ENCODE measurements around the gene MYO7A. TPM values are rescaled to one million over a fixed set of nuclear protein-coding genes. Genes with fewer than 3 reads are reported as not detected.

The MYO7A gene
- total RNA-seq, 1 experiment from 2014 or later, result 3.5 TPM

DNA sequence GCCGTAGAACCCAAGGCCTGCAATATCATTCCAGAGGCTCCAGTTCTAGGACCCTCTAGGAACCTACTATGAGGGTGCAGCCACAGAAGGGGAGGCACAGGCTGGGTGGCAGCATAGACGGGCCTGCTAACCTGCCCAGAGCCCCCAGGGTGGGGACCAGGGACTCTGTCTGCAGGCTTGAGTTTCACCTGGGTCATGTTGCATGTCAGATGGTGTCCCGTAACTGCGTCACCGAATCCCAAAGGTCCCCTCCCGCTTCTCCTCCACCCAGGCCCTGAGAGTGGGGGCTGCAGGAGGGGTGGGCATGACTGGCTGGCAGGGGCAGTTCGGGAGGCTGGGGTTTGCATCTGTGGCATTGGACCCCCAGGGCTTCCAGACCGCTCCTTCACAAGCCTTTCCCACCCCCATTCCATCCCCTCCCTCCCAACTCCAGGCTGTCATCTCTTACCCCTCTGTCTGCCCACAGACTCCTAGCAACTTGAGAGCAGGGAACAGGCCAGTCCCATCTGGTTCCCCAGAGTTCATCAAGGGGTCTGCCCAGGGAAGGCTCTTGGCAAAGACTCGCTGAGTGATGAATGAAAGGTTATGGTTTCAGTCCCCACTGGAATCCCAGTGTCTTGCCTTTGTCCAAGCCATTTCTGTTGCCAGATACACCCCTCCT, 16.3 kb downstream of the MYO7A start:
- no TSS peak for BruUV-seq (replicated peaks)
- no peak overlapping the region for H2AFZ ChIP-seq
- ChIA-PET POLR2A (ENCODE audit: unreplicated experiment) (no interaction called here), CTCF (interaction anchor here (0.8 to 0.9 kb wide), 2 partner anchors 17 to 224 kb away, joined by 4 read pairs; partner anchors contain the start of gene MYO7A)
- no peaks in the 10 kb centered on the region for H3F3A ChIP-seq (ENCODE audit: insufficient read depth, low read depth)
- H3K4me3 ChIP-seq, result no peak overlapping the region
- no peaks in the 10 kb centered on the region for H3K9me2 ChIP-seq (ENCODE audit: insufficient read depth)
- H3K9me3 ChIP-seq (ENCODE audit: insufficient read depth, low read depth), result no peaks in the 10 kb centered on the region
- H3K4me1 ChIP-seq (replicated peaks; ENCODE audit: insufficient read depth), result no peaks in the 10 kb centered on the region
- no peak overlapping the region for H3K27ac ChIP-seq
- no peak for DNase-seq
- H3K79me2 ChIP-seq (ENCODE audit: low read depth), result no peaks in the 10 kb centered on the region
- H4K20me1 ChIP-seq (ENCODE audit: insufficient read depth), result no peaks in the 10 kb centered on the region
- no peak overlapping the region for H3K4me2 ChIP-seq
- TF ChIP-seq EZH2 (IDR thresholded peaks at IDR 0.05; ENCODE audit: low read depth), result no peak
- TF ChIP-seq, protein P1, sequence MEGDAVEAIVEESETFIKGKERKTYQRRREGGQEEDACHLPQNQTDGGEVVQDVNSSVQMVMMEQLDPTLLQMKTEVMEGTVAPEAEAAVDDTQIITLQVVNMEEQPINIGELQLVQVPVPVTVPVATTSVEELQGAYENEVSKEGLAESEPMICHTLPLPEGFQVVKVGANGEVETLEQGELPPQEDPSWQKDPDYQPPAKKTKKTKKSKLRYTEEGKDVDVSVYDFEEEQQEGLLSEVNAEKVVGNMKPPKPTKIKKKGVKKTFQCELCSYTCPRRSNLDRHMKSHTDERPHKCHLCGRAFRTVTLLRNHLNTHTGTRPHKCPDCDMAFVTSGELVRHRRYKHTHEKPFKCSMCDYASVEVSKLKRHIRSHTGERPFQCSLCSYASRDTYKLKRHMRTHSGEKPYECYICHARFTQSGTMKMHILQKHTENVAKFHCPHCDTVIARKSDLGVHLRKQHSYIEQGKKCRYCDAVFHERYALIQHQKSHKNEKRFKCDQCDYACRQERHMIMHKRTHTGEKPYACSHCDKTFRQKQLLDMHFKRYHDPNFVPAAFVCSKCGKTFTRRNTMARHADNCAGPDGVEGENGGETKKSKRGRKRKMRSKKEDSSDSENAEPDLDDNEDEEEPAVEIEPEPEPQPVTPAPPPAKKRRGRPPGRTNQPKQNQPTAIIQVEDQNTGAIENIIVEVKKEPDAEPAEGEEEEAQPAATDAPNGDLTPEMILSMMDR (conservative IDR thresholded peaks at IDR 0.05), result no peak
- intact Hi-C loops (cut with micrococcal nuclease; ENCODE audit: unreplicated experiment), result no loop called here
- H3K27me3 ChIP-seq (ENCODE audit: insufficient read depth, low read depth), result peaks cover 29% of the 10 kb centered on the region; the same call in 1 of the 2 replicates
- H3K36me3 ChIP-seq (ENCODE audit: low read depth), result no peaks in the 10 kb centered on the region

DNA sequence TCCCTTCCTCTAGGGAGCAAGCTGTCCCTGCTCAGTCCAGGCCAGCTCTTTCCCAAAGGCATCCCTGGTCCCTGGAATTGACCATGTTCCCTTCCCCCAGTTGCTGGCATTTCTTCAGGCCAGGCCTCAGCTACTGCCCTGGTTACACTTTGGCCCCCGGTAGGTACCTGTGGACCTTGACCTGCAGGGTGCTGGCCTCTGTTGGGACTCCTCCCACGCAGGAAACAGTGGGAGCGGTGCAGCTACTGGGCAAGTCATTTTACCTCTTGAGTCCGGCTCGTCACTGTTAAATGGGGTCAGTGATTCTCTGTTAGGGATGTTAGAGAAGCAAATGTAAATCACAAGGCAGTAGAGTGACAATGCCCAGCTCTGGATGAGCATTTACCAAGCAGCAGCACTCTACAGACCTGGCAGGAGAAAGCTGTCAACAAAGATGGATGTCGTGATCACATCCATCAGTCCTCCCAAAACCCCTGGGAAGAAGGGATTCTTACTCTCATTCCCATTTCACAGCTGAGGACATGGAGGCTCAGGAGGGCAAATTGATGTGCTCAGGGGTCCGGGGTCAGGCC, 16.9 kb downstream of the MYO7A start:
- peaks cover 34% of the 10 kb centered on the region; the same call in 1 of the 2 replicates for H3K27me3 ChIP-seq (ENCODE audit: insufficient read depth, low read depth)
- H3K4me2 ChIP-seq, result no peak overlapping the region
- no peak overlapping the region for H2AFZ ChIP-seq
- no peaks in the 10 kb centered on the region for H3K4me1 ChIP-seq (replicated peaks; ENCODE audit: insufficient read depth)
- ChIA-PET POLR2A (ENCODE audit: unreplicated experiment) (no interaction called here), CTCF (interaction anchor here (0.8 to 0.9 kb wide), 2 partner anchors 18 to 225 kb away, joined by 4 read pairs; partner anchors contain the start of gene MYO7A)
- no peaks in the 10 kb centered on the region for H3K79me2 ChIP-seq (ENCODE audit: low read depth)
- no peak for TF ChIP-seq EZH2 (IDR thresholded peaks at IDR 0.05; ENCODE audit: low read depth)
- TF ChIP-seq, protein P1 (conservative IDR thresholded peaks at IDR 0.05), result no peak
- no TSS peak for BruUV-seq (replicated peaks)
- no peaks in the 10 kb centered on the region for H3K9me2 ChIP-seq (ENCODE audit: insufficient read depth)
- H4K20me1 ChIP-seq (ENCODE audit: insufficient read depth), result no peaks in the 10 kb centered on the region
- no peaks in the 10 kb centered on the region for H3K9me3 ChIP-seq (ENCODE audit: insufficient read depth, low read depth)
- no peaks in the 10 kb centered on the region for H3K36me3 ChIP-seq (ENCODE audit: low read depth)
- no peak overlapping the region for H3K27ac ChIP-seq
- H3K4me3 ChIP-seq, result no peak overlapping the region
- H3F3A ChIP-seq (ENCODE audit: insufficient read depth, low read depth), result no peaks in the 10 kb centered on the region
- no peak for DNase-seq
- intact Hi-C loops (cut with micrococcal nuclease; ENCODE audit: unreplicated experiment), result no loop called here

DNA sequence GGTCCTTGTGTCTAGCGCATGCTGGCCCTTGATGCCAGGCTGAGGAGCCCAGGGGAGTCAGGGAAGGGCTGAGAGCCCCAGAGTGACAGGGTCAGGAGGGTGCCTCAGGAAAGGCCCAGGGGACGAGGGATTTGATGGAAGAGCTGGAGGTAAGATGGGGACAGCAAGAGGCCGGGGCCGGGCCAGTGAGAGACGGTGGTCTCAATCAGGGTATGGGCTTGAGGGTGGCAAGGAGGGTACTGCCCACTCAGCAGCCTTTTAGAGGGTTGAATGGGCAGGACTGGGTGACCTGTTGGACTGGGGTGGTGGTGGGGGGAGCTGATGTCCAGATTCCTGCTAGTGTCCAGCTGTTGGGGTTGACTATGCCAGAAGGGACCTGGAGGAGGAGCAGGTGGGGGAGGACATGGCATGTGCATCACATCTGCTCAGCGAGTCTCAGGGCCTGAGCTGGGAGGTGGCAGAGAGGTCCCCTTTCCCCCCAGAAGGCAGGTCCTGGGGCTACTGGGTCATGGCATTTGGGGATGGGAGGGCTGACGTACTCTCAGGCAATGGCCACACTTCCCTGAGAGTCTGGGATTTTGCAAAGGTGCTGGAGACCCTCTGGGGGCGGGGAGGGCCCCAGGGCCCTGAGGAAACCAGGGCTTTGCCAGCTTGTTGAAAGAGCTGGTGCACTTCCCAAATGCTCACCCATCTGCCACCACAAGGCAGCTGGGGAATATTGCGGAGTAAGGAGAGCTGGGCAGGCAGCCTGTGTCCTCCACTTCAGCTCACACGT, 18.4 kb downstream of the MYO7A start:
- CTCF ChIA-PET, result no interaction called here
- no TSS peak for BruUV-seq (replicated peaks)
- Histone ChIP-seq H3K27ac (no peak overlapping the region), H3K79me2 (ENCODE audit: low read depth) (no peaks in the 10 kb centered on the region), H4K20me1 (ENCODE audit: insufficient read depth) (no peaks in the 10 kb centered on the region), H3K4me3 (no peak overlapping the region), H3K27me3 (ENCODE audit: insufficient read depth, low read depth) (peaks cover 46% of the 10 kb centered on the region), H3K4me2 (no peak overlapping the region), H3K36me3 (ENCODE audit: low read depth) (no peaks in the 10 kb centered on the region), H2AFZ (no peak overlapping the region), H3K9me2 (ENCODE audit: insufficient read depth) (no peaks in the 10 kb centered on the region), H3F3A (ENCODE audit: insufficient read depth, low read depth) (no peaks in the 10 kb centered on the region), H3K4me1 (replicated peaks; ENCODE audit: insufficient read depth) (no peaks in the 10 kb centered on the region), H3K9me3 (ENCODE audit: insufficient read depth, low read depth) (no peaks in the 10 kb centered on the region)
- no peak for DNase-seq
- TF ChIP-seq, protein P1 (conservative IDR thresholded peaks at IDR 0.05), result no peak
- TF ChIP-seq EZH2 (IDR thresholded peaks at IDR 0.05; ENCODE audit: low read depth), result no peak
- POLR2A ChIA-PET (ENCODE audit: unreplicated experiment), result no interaction called here
- intact Hi-C loops (cut with micrococcal nuclease; ENCODE audit: unreplicated experiment), result no loop called here
